Lower lobe of right lung (tissue), 2 donors: Measurements from ENCODE around the gene SLC35F3. TPM values are rescaled to one million over a fixed set of nuclear protein-coding genes. Genes with fewer than 3 reads are reported as not detected.

ENCODE experiments used
- ATAC-seq, 2 donors: fragments of 200-7000 bp; cut with Tn5 transposase; one replicate each; pipeline ENCODE4 v1.9.1; 2020 to 2022; ENCODE audit warnings: mild to moderate bottlenecking in 2 of 2, moderate library complexity in 2 of 2
- DNase-seq: peaks from one replicate; pipeline ENCODE4 v3.0.0-alpha.2; 2020
- H3K27ac ChIP-seq: fragments of 200-600 bp; one replicate; pipeline ENCODE4 v1.8.0; 2022
- H3K27me3 ChIP-seq: fragments of 200-600 bp; one replicate; pipeline ENCODE4 v1.8.0; 2022; ENCODE audit warnings: low read depth
- H3K36me3 ChIP-seq: fragments of 200-600 bp; one replicate; pipeline ENCODE4 v1.8.0; 2022; ENCODE audit warnings: mild to moderate bottlenecking
- H3K4me1 ChIP-seq: fragments of 200-600 bp; one replicate; pipeline ENCODE4 v1.8.0; 2022
- H3K4me3 ChIP-seq: fragments of 200-600 bp; one replicate; pipeline ENCODE4 v1.8.0; 2022; ENCODE audit warnings: mild to moderate bottlenecking
- H3K9me3 ChIP-seq: fragments of 200-600 bp; one replicate; pipeline ENCODE4 v1.8.0; 2022
- intact Hi-C: fragments of 100-400 bp; cut with DNase I; formaldehyde crosslinking; loops from one replicate; pipeline ENCODE4 v1.11.0; 2022
- total RNA-seq: library from RNA; stranded (reverse); fragmentation: NEBNext Ultra II Directional; extraction: Animal tissue kit (Norgen Biotek cat#: 25700); gene quantifications from one replicate; pipeline ENCODE4 v1.2.1, GENCODE V29; 2021
- TF ChIP-seq, protein P1 (sequence below): fragments of 200-600 bp; IDR thresholded peaks from one replicate; pipeline ENCODE4 v1.8.0; 2022; ENCODE audit warnings: antibody characterized with exemption, mild to moderate bottlenecking
- donor health status: DM: no; HTN: yes; CAD: no; lungs with severe emphysema.

Gene SLC35F3
- total RNA-seq, 1 donor from 2014 or later: 0.41 TPM

DNA sequence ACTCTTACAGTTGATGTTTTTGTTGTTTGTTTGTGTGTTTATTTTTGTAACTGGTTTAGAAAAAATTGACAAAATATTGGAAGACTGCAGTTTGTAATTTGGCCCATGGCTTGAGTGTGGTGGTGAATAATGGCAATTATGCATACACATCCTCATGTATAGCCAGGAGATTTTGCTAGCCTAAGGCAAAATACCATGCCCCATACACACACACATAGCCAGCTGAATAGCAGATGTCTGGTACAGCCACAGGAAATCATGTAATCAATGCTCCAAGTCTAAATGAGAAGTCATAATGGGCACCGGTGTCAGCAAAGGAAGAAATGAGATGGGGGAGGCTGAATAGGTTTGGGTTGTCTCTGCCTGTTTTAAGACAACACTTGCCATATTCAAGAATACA lies 333.6 kb downstream of the SLC35F3 start:
- no peak overlapping the region for H3K4me3 ChIP-seq
- H3K9me3 ChIP-seq: no peaks in the 10 kb centered on the region
- no peak for ATAC-seq
- no peaks in the 10 kb centered on the region for H3K36me3 ChIP-seq
- TF ChIP-seq, protein P1, sequence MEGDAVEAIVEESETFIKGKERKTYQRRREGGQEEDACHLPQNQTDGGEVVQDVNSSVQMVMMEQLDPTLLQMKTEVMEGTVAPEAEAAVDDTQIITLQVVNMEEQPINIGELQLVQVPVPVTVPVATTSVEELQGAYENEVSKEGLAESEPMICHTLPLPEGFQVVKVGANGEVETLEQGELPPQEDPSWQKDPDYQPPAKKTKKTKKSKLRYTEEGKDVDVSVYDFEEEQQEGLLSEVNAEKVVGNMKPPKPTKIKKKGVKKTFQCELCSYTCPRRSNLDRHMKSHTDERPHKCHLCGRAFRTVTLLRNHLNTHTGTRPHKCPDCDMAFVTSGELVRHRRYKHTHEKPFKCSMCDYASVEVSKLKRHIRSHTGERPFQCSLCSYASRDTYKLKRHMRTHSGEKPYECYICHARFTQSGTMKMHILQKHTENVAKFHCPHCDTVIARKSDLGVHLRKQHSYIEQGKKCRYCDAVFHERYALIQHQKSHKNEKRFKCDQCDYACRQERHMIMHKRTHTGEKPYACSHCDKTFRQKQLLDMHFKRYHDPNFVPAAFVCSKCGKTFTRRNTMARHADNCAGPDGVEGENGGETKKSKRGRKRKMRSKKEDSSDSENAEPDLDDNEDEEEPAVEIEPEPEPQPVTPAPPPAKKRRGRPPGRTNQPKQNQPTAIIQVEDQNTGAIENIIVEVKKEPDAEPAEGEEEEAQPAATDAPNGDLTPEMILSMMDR: no peak
- H3K27me3 ChIP-seq: no peaks in the 10 kb centered on the region
- no peak overlapping the region for H3K27ac ChIP-seq
- no peaks in the 10 kb centered on the region for H3K4me1 ChIP-seq
- DNase-seq: no peak
- intact Hi-C loops: no loop called here

DNA sequence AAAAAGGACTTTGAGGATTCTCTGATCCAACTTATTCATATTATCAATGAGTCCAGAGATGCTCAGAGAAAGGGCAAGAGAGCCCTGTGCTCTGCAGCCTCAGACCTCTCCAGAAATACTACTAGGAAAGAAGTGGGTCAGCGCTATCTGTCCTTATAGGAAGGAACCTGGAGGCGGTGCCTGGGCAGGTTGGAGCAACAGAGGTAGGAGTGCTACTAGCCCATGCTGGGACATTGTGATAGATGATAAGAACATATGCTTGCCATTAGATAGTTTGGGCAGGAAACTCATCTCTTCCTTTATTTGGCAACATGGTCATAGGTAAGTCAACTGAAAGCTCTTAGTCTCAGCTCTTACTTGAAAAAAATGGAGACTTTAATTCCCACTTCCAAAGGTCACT lies 335.0 kb downstream of the SLC35F3 start:
- no peaks in the 10 kb centered on the region for H3K36me3 ChIP-seq
- intact Hi-C loops: no loop called here
- H3K4me1 ChIP-seq: no peaks in the 10 kb centered on the region
- H3K4me3 ChIP-seq: no peak overlapping the region
- DNase-seq (no peak), ATAC-seq (no peak)
- H3K9me3 ChIP-seq: no peaks in the 10 kb centered on the region
- H3K27ac ChIP-seq: no peak overlapping the region
- TF ChIP-seq, protein P1: no peak
- H3K27me3 ChIP-seq: no peaks in the 10 kb centered on the region

DNA sequence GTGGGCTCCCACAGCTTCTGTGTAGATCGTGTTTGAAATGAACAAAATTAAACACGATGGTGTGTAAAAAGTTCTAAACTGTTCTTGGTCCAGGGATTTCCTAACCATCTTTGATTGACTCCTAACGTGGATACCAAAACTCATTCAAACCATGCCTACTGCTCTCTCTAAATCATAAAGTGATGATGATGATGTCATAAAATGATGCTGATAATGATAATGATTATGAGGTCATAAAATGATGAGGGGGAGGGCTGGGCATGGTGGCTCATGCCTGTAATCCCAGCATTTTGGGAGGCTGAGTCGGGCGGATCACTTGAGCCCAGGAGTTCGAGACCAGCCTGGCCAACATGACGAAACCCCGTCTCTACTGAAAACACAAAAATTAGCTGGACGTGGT lies 335.5 kb downstream of the SLC35F3 start:
- no peak for ATAC-seq

DNA sequence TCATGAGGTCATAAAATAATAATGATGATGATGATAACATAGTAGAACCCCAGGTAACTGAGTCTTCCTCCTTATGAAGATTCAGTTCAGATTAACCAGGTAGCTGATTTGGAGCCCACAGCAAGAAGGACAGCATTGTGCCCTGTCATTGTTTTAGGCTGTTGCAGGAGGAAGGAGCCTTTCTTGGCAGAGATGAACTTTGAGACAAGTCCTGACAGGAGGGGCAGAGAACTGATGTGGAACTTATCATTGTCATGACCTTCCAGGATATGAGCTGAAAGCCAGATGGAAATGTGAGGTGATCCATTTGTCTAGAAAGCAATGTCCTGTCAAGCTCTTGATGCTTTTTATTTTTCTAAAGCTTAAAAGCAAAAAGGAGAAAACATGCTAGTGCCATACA lies 336.2 kb downstream of the SLC35F3 start:
- Histone ChIP-seq H3K4me3 (no peak overlapping the region), H3K27me3 (no peaks in the 10 kb centered on the region), H3K4me1 (no peaks in the 10 kb centered on the region), H3K27ac (no peak overlapping the region), H3K9me3 (no peaks in the 10 kb centered on the region), H3K36me3 (no peaks in the 10 kb centered on the region)
- DNase-seq (no peak), ATAC-seq (no peak)
- TF ChIP-seq, protein P1: no peak
- intact Hi-C loops: no loop called here

More for the DNA sequence above, 335.5 kb downstream of the SLC35F3 start:
- no peak for DNase-seq
- H3K9me3 ChIP-seq: no peaks in the 10 kb centered on the region
- no peaks in the 10 kb centered on the region for H3K36me3 ChIP-seq
- H3K4me1 ChIP-seq: no peaks in the 10 kb centered on the region
- TF ChIP-seq, protein P1: no peak
- H3K27ac ChIP-seq: no peak overlapping the region
- intact Hi-C loops: no loop called here
- H3K4me3 ChIP-seq: no peak overlapping the region
- H3K27me3 ChIP-seq: no peaks in the 10 kb centered on the region

DNA sequence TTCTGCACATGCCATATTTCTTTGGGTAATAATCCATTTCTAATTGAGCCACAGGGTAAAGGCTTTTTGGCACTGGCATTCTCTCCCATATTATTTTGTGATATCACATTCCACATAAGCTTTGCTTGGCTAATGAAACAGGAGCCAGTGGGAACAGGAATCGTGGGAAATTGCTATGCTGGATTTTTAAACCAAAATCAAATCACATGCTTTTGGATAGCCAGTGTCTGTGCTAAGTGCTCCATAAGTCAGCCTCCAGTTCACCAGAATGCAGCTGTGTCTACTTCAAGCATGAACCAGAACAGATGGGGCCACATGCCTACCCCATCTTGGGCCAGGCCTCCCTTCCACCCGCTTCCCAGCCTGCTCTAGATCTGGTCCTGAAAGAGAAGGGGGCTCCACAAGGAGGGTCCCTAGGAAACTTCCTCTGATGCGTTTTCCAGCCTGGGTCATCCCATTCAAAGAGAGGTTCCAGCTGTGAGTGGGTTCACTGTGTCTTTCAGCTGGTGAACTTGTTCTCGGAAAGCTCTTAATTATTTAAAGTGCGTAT lies 337.5 kb downstream of the SLC35F3 start:
- intact Hi-C loops: no loop called here
- ATAC-seq (no peak), DNase-seq (no peak)
- Histone ChIP-seq H3K36me3 (no peaks in the 10 kb centered on the region), H3K4me1 (no peaks in the 10 kb centered on the region), H3K27ac (no peak overlapping the region), H3K9me3 (no peaks in the 10 kb centered on the region), H3K4me3 (no peak overlapping the region), H3K27me3 (no peaks in the 10 kb centered on the region)
- TF ChIP-seq, protein P1: no peak
